GM23248 (cell line): Measurements from ENCODE around the gene SLC8B1. TPM values are rescaled to one million over a fixed set of nuclear protein-coding genes. Genes with fewer than 3 reads are reported as not detected.
A peak's percentile ranks its signal among the peaks of the same experiment; 100 is the strongest.

Experiments used
- DNase-seq: peaks from one replicate; pipeline ENCODE4 v3.0.0-alpha.2; 2015
- H2AFZ ChIP-seq: fragments of 200-600 bp; sonication (generic); 2 replicates; pipeline ENCODE4 v1.6.1; 2016; ENCODE audit warnings: antibody characterized with exemption
- H3F3A ChIP-seq: fragments of 200-600 bp; sonication (generic); 2 replicates; pipeline ENCODE4 v1.6.1; 2016; ENCODE audit warnings: mild to moderate bottlenecking, antibody characterized with exemption, mixed run types; ENCODE audit not compliant: insufficient read depth
- H3K27ac ChIP-seq: fragments of 200-600 bp; sonication (generic); 2 replicates; pipeline ENCODE4 v1.5.1; 2016; ENCODE audit warnings: mild to moderate bottlenecking
- H3K27me3 ChIP-seq: fragments of 200-600 bp; sonication (generic); replicated peaks from 2 replicates; pipeline ENCODE4 v1.6.1; 2016; ENCODE audit warnings: mild to moderate bottlenecking; ENCODE audit not compliant: insufficient read depth
- H3K36me3 ChIP-seq: fragments of 200-600 bp; sonication (generic); 2 replicates; pipeline ENCODE4 v1.6.1; 2016; ENCODE audit warnings: low read depth, mild to moderate bottlenecking
- H3K4me1 ChIP-seq: fragments of 200-600 bp; sonication (generic); 2 replicates; pipeline ENCODE4 v1.6.1; 2016; ENCODE audit warnings: mild to moderate bottlenecking; ENCODE audit not compliant: insufficient read depth
- H3K4me2 ChIP-seq: fragments of 200-600 bp; sonication (generic); one replicate; pipeline ENCODE4 v1.6.1; 2016; ENCODE audit warnings: mild to moderate bottlenecking; ENCODE audit not compliant: unreplicated experiment
- H3K4me3 ChIP-seq: fragments of 200-600 bp; sonication (generic); 2 replicates; pipeline ENCODE4 v1.5.1; 2016; ENCODE audit warnings: mild to moderate bottlenecking
- H3K79me2 ChIP-seq: fragments of 200-600 bp; sonication (generic); 2 replicates; pipeline ENCODE4 v1.6.1; 2016; ENCODE audit warnings: mild to moderate bottlenecking; ENCODE audit not compliant: insufficient read depth
- H3K9ac ChIP-seq: fragments of 200-600 bp; sonication (generic); 2 replicates; pipeline ENCODE4 v1.6.1; 2016; ENCODE audit warnings: mild to moderate bottlenecking
- H3K9me2 ChIP-seq: fragments of 200-600 bp; sonication (generic); 2 replicates; pipeline ENCODE4 v1.6.1; 2016; ENCODE audit warnings: mixed run types, mild to moderate bottlenecking, moderate library complexity; ENCODE audit not compliant: insufficient read depth
- H3K9me3 ChIP-seq: fragments of 200-600 bp; sonication (generic); one replicate; pipeline ENCODE4 v1.6.1; 2017; ENCODE audit warnings: low read depth
- H4K20me1 ChIP-seq: fragments of 200-600 bp; sonication (generic); 2 replicates; pipeline ENCODE4 v1.6.0; 2016; ENCODE audit not compliant: insufficient read depth
- EZH2 ChIP-seq: fragments of 200-600 bp; sonication (generic); IDR thresholded peaks from 2 replicates; pipeline ENCODE4 v1.6.1; 2018; ENCODE audit warnings: antibody characterized with exemption, mild to moderate bottlenecking; ENCODE audit not compliant: insufficient read depth, poor library complexity, severe bottlenecking
- EZH2phosphoT487 ChIP-seq: fragments of 200-600 bp; sonication (generic); IDR thresholded peaks from 2 replicates; pipeline ENCODE4 v1.6.1; 2018; ENCODE audit warnings: antibody characterized with exemption, moderate library complexity, mild to moderate bottlenecking, low read depth; ENCODE audit not compliant: insufficient read depth
- WGBS, 2 experiments: methylation state at CpG; one replicate each; pipeline ENCODE4 v1.1.6; 2015 to 2017; ENCODE audit warnings: low lambda C conversion rate in 2 of 2, low coverage in 1 of 2; ENCODE audit errors: missing lambda C conversion rate in 2 of 2; 5-methylcytosine and 5-hydroxymethylcytosine counted together
- in situ Hi-C: fragments of 300-500 bp; cut with MboI; formaldehyde crosslinking; loops from 2 replicates; pipeline ENCODE4 v1.15.0; 2020
- polyA plus RNA-seq: library from polyadenylated mRNA; unstranded; fragments of >200 nt; fragmentation: Nextera tagmentation; extraction: Ambion mirVana; gene quantifications from 2 replicates; pipeline ENCODE4 v1.2.1, GENCODE V29; 2016
- total RNA-seq: library from RNA; depleted of rRNA; stranded (reverse); fragments of >200 nt; shearing (Covaris generic); gene quantifications from 2 replicates; pipeline ENCODE4 v1.2.3, GENCODE V29; 2014

Gene SLC8B1
- total and polyA plus RNA-seq, 2 experiments from 2014 or later: 6.6 to 9.0 TPM

DNA sequence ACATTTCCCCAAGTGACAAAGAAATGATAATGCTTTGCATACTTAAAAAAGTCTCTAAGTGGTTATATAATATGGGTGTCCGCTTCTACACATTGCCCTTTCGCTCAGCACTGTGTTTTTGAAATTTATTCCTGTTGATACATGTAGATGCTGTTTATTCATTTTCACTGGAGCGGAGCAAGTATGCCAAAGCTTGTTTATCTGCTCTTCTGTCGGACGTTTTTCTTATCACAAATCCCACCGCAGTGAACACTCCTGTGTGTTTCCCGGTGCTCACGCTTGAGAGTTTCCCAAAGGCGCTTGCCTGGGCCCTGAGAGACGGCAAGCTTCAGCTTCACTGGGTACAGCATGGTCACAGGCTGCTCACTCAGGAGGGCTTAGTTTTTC lies 63.5 kb downstream of the SLC8B1 start:
- in situ Hi-C loops: no loop called here
- no peak for DNase-seq
- Histone ChIP-seq H3K9me2 (no peaks in the 10 kb centered on the region), H3K4me1 (peaks cover 16% of the 10 kb centered on the region), H3K9me3 (no peaks in the 10 kb centered on the region), H3K27ac (peak overlapping the region; percentile 72), H2AFZ (peak overlapping the region; percentile 78), H3K36me3 (no peaks in the 10 kb centered on the region), H4K20me1 (no peaks in the 10 kb centered on the region), H3K79me2 (no peaks in the 10 kb centered on the region), H3K27me3 (no peaks in the 10 kb centered on the region), H3F3A (peaks cover 14% of the 10 kb centered on the region; the same call in 1 of the 2 replicates), H3K9ac (peak overlapping the region; percentile 62), H3K4me3 (peak overlapping the region; percentile 56), H3K4me2 (peak overlapping the region; percentile 85)
- 51 to 57% methylated on average over 10 of the region's 10 CpGs for WGBS, 2 experiments
- TF ChIP-seq EZH2 (no peak), EZH2phosphoT487 (no peak)

DNA sequence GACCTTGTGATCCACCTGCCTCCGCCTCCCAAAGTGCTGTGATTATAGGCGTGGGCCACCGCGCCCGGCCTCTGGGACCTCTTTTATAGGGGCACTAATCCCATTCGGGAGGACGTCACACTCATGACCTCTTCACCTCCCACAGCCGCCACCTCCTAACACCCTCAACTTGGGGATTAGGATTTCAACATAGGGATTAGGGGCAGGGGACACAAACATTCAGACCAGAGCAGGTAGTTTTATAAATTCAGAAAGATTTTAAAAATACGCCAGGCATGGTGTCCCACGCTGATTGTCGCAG lies 64.2 kb downstream of the SLC8B1 start:
- no peak overlapping the region for H3K4me3 ChIP-seq
- no peak overlapping the region for H3K27ac ChIP-seq
- no peaks in the 10 kb centered on the region for H3K9me3 ChIP-seq
- H3K9ac ChIP-seq: no peak overlapping the region
- H4K20me1 ChIP-seq: no peaks in the 10 kb centered on the region
- no peak for DNase-seq
- TF ChIP-seq EZH2: no peak
- no peak for TF ChIP-seq EZH2phosphoT487
- no peaks in the 10 kb centered on the region for H3K36me3 ChIP-seq
- H3K4me1 ChIP-seq: peaks cover 16% of the 10 kb centered on the region
- no peak overlapping the region for H3K4me2 ChIP-seq
- no peak overlapping the region for H2AFZ ChIP-seq
- H3K79me2 ChIP-seq: no peaks in the 10 kb centered on the region
- 99 to 100% methylated on average over 11 of the region's 11 CpGs for WGBS, 2 experiments
- in situ Hi-C loops: no loop called here
- H3K27me3 ChIP-seq: no peaks in the 10 kb centered on the region
- H3K9me2 ChIP-seq: no peaks in the 10 kb centered on the region
- H3F3A ChIP-seq: peaks cover 14% of the 10 kb centered on the region; the same call in 1 of the 2 replicates

DNA sequence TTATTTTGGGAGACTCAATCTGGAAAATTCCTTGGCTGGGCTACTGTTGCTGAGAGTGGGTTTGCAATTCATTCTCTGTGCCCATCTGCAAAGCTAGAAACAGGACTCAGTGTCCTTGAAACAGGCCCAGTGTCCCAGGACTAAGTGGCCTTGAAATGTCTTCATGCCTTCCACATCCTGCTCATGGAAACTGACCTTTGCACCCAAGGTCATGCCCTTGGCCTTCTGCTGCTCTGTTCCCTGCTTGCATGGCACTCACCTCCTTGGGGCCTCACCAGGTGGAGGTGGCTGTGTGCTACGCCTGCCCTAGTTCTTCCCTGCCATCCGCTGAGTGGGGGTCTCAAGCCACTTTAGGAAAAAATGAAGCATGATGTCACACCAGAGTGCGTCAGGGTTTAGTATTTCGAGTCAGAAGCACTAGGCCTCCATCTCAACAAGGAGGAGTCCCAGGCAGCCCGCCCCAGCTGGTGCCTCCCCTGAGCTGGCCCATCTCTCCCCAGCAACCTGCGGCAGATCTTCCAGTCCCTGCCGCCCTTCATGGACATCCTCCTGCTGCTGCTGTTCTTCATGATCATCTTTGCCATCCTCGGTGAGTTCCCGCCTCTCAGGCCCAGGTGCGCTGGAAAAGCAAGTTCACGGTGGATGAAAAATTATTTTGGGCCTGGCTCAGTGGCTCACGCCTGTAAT lies 65.5 kb downstream of the SLC8B1 start:
- no peaks in the 10 kb centered on the region for H3K9me3 ChIP-seq
- H2AFZ ChIP-seq: no peak overlapping the region
- H3K36me3 ChIP-seq: no peaks in the 10 kb centered on the region
- peaks cover 14% of the 10 kb centered on the region; the same call in 1 of the 2 replicates for H3F3A ChIP-seq
- in situ Hi-C loops: no loop called here
- H3K4me3 ChIP-seq: no peak overlapping the region
- 98% methylated on average over 12 of the region's 12 CpGs for WGBS, 2 experiments
- H3K4me2 ChIP-seq: no peak overlapping the region
- peaks cover 16% of the 10 kb centered on the region for H3K4me1 ChIP-seq
- TF ChIP-seq EZH2phosphoT487: no peak
- TF ChIP-seq EZH2: no peak
- no peak overlapping the region for H3K9ac ChIP-seq
- H3K27me3 ChIP-seq: no peaks in the 10 kb centered on the region
- H3K79me2 ChIP-seq: no peaks in the 10 kb centered on the region
- no peak for DNase-seq
- no peaks in the 10 kb centered on the region for H4K20me1 ChIP-seq
- no peak overlapping the region for H3K27ac ChIP-seq
- H3K9me2 ChIP-seq: no peaks in the 10 kb centered on the region

DNA sequence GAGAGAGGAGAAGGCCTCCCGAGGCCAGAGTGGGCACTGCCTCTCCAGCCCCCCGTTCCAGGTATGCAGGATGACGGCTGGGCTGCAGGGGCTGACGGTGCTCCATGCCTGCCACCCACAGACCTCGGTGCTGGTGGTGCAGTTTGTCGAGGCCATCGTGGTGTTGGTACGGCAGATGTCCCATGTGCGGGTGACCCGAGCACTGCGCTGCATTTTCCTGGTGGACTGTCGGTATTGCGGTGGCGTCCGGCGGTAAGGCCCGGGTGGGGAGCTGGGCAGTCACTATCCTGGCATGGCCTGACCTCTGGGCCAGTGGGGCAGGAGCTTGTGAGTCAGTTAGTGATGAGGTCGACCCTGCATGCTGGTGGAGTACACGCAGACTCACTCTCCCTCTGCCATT lies 66.3 kb downstream of the SLC8B1 start:
- 93 to 96% methylated on average over 16 to 19 of the region's 19 CpGs for WGBS, 2 experiments
- Histone ChIP-seq H2AFZ (no peak overlapping the region), H3K79me2 (no peaks in the 10 kb centered on the region), H3K27ac (no peak overlapping the region), H4K20me1 (no peaks in the 10 kb centered on the region), H3K27me3 (no peaks in the 10 kb centered on the region), H3F3A (peaks cover 14% of the 10 kb centered on the region; the same call in 1 of the 2 replicates), H3K4me3 (no peak overlapping the region), H3K4me1 (peaks cover 16% of the 10 kb centered on the region), H3K36me3 (no peaks in the 10 kb centered on the region), H3K9ac (no peak overlapping the region), H3K9me3 (no peaks in the 10 kb centered on the region), H3K4me2 (no peak overlapping the region), H3K9me2 (no peaks in the 10 kb centered on the region)
- in situ Hi-C loops: no loop called here
- TF ChIP-seq EZH2 (no peak), EZH2phosphoT487 (no peak)
- DNase-seq: no peak
